Measurements from ENCODE around the gene TNFSF15. TPM values are rescaled to one million over a fixed set of nuclear protein-coding genes. Genes with fewer than 3 reads are reported as not detected.

TNFSF15 gene
- total RNA-seq, 1 donor from 2014 or later = 0.11 TPM

DNA sequence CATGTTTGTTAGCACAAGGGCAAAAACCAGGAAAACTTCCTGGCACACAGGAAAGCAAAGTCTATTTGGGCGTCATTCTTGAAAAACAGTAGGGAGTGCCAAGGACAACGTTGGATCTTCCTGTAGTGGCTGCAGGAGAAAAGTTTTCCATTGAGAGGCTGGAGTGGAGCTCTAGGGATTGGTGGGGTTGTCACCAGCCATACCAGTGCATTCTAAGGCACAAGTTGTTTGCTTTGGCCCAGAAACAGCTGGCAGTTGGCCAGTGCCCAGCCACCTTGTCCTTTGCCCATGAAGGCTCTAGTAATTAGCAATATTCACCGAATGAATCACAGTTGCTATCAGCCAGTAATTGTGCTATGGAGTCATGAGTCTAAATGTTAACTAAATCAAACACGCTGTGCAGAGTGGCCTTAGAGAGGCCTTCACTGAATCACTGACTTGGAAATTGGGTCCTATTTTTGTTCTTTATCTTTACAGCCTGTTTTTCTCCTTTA lies 26.4 kb downstream of the TNFSF15 start:
- Histone ChIP-seq H3K4me1 (no peaks in the 10 kb centered on the region), H3K36me3 (no peaks in the 10 kb centered on the region), H3K4me3 (no peak overlapping the region), H3K27ac (replicated peaks) (no peak overlapping the region), H3K9me3 (replicated peaks) (no peaks in the 10 kb centered on the region), H3K27me3 (ENCODE audit: low read depth) (peaks cover 31% of the 10 kb centered on the region)
- DNase-seq = no peak
- intact Hi-C loops (cut with micrococcal nuclease) = no loop called here
- TF ChIP-seq, protein P1, sequence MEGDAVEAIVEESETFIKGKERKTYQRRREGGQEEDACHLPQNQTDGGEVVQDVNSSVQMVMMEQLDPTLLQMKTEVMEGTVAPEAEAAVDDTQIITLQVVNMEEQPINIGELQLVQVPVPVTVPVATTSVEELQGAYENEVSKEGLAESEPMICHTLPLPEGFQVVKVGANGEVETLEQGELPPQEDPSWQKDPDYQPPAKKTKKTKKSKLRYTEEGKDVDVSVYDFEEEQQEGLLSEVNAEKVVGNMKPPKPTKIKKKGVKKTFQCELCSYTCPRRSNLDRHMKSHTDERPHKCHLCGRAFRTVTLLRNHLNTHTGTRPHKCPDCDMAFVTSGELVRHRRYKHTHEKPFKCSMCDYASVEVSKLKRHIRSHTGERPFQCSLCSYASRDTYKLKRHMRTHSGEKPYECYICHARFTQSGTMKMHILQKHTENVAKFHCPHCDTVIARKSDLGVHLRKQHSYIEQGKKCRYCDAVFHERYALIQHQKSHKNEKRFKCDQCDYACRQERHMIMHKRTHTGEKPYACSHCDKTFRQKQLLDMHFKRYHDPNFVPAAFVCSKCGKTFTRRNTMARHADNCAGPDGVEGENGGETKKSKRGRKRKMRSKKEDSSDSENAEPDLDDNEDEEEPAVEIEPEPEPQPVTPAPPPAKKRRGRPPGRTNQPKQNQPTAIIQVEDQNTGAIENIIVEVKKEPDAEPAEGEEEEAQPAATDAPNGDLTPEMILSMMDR (IDR thresholded peaks at IDR 0.05; ENCODE audit: borderline replicate concordance) = no peak

DNA sequence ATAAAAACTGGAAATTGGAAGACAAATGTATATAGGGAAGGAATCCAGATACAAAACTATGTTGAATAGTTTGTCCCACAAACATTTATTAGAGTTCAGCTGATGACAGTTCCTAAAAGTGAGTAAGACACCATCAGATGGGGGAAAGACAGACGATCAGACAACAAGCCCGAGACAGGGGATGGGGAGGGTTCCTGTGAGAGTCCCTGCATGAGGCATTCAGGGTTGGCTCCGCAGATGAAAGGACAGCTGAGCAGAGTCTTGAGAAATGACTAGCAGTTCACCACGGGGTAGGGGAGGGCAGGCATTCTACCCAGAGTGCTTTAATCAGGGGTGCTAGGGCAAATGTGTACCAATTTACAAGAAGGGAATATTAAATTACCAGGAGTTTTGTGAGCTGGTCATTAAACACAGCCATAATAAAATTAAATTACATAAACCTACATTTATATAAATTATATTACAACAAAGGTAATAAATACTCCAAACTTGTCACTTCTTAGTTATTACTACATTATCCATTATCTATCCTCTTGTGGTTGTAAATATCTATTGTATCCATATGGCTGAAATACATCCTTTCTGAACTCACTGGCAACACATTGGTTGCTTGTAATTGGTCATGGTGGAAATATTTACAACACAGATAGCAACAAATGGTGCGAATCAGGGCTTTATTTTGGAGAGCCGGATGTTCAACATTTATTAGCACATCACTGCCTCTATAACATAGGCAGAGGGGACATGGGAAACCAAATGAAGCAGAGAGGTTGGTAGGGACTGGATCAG lies 27.8 kb downstream of the TNFSF15 start:
- no peaks in the 10 kb centered on the region for H3K9me3 ChIP-seq (replicated peaks)
- no peaks in the 10 kb centered on the region for H3K4me1 ChIP-seq
- no peak for DNase-seq
- H3K4me3 ChIP-seq = no peak overlapping the region
- peaks cover 27% of the 10 kb centered on the region for H3K27me3 ChIP-seq (ENCODE audit: low read depth)
- intact Hi-C loops (cut with micrococcal nuclease) = no loop called here
- no peaks in the 10 kb centered on the region for H3K36me3 ChIP-seq
- no peak overlapping the region for H3K27ac ChIP-seq (replicated peaks)
- TF ChIP-seq, protein P1 (IDR thresholded peaks at IDR 0.05; ENCODE audit: borderline replicate concordance) = no peak

DNA sequence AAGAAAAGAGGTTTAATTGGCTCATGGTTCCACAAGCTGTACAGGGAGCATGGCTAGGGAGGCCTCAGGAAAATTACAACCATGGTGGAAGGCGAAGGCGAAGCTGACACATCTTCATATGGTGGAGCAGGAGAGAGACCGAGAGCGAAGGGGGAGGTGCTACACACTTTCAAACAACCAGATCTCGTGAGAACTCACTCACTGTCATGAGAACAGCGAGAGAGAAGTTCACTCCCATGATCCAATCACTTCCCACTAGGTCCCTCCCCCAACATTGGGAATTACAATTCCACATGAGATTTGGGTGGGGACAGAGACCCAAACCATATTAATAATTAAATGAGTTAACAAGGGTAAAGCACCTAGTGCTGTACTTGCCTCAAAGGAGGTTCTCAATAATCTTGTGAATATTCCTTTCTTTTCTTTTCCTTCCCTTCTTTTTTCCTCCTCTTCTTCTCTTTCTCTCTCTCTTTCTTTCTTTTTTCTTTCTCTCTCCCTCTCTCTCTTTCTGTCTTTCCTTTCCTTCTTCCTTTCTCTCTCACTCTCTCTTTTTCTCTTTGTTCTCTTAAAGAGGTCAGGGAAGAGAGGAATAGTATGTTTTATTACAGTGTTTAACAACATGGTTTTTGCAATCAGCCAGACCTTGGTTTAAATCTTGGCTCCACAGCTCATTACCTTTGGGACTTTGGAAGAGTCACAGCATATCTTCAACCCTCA lies 29.0 kb downstream of the TNFSF15 start:
- Histone ChIP-seq H3K27ac (replicated peaks) (no peak overlapping the region), H3K4me1 (no peaks in the 10 kb centered on the region), H3K9me3 (replicated peaks) (no peaks in the 10 kb centered on the region), H3K4me3 (no peak overlapping the region), H3K27me3 (ENCODE audit: low read depth) (peaks cover 16% of the 10 kb centered on the region), H3K36me3 (no peaks in the 10 kb centered on the region)
- no peak for DNase-seq
- TF ChIP-seq, protein P1 (IDR thresholded peaks at IDR 0.05; ENCODE audit: borderline replicate concordance) = no peak
- intact Hi-C loops (cut with micrococcal nuclease) = no loop called here

DNA sequence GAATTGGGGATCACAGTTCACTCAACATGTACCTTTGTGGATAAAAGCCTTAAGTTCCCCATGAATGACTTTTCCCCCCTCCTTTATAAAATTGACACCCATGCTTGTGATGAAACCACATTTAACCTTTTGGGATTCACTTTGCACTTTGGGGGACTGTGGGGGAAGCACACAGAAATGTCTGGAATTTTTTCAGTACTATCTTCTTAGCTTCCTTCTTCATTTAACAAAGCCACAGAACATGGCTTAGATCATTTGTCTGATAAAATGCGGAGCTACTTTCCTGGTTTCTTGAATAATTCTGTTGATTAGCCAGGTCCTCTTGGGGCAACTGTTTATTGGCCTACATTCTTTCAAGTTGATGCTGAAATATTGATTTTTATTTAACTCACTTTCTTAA lies 29.9 kb downstream of the TNFSF15 start:
- intact Hi-C loops (cut with micrococcal nuclease) = no loop called here
- H3K9me3 ChIP-seq (replicated peaks) = no peaks in the 10 kb centered on the region
- no peak for DNase-seq
- H3K27me3 ChIP-seq (ENCODE audit: low read depth) = peaks cover 16% of the 10 kb centered on the region
- no peak overlapping the region for H3K4me3 ChIP-seq
- TF ChIP-seq, protein P1 (IDR thresholded peaks at IDR 0.05; ENCODE audit: borderline replicate concordance) = no peak
- no peak overlapping the region for H3K27ac ChIP-seq (replicated peaks)
- no peaks in the 10 kb centered on the region for H3K4me1 ChIP-seq
- H3K36me3 ChIP-seq = no peaks in the 10 kb centered on the region

DNA sequence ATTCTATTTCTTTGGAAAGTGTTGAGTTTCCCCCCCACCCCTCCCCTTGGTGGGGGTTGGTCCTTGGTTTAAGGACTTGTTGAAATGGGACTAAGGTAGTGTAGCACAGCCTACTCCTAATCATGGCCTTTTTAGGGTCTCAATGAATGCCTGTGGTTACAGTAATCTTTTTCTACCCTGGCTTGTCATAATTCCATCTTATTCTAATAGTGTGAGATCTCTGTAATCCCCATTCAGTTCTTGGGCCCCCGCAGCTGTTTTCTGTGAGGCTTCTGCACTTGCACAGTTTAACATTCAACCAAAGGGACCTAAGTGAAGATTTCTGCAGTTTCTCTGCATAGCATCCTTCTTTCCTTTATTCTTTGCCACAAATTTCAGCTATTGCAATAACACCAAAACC lies 30.7 kb downstream of the TNFSF15 start:
- H3K9me3 ChIP-seq (replicated peaks) = no peaks in the 10 kb centered on the region
- H3K27ac ChIP-seq (replicated peaks) = no peak overlapping the region
- DNase-seq = no peak
- H3K4me1 ChIP-seq = no peaks in the 10 kb centered on the region
- H3K36me3 ChIP-seq = no peaks in the 10 kb centered on the region
- no peak overlapping the region for H3K4me3 ChIP-seq
- TF ChIP-seq, protein P1 (IDR thresholded peaks at IDR 0.05; ENCODE audit: borderline replicate concordance) = no peak
- peaks cover 16% of the 10 kb centered on the region for H3K27me3 ChIP-seq (ENCODE audit: low read depth)
- intact Hi-C loops (cut with micrococcal nuclease) = no loop called here

Data from left ventricle myocardium inferior (tissue), 1 donor.